Endothelial cell of umbilical vein (primary cell): ENCODE results near the gene SERINC2. TPM values are rescaled to one million over a fixed set of nuclear protein-coding genes. Genes with fewer than 3 reads are reported as not detected.

Source experiments
- BruUV-seq: library from RNA; stranded (reverse); fragments of 400-500 nt; replicated peaks from 2 replicates; lab custom pipeline; 2021; lab: Mats Ljungman, UMichigan
- CTCF ChIA-PET: fragments of 300-600, 350-600 bp; sonication (Branson Sonifier 250); formaldehyde crosslinking; loops from one replicate; lab custom pipeline; 2021; ENCODE audit warnings: antibody characterized with exemption, inconsistent platforms; lab: Charles Lee
- POLR2A ChIA-PET: fragments of 300-600, 350-600 bp; sonication (Branson Sonifier 250); formaldehyde crosslinking; loops from one replicate; lab custom pipeline; 2021; ENCODE audit warnings: antibody characterized with exemption, inconsistent platforms; lab: Charles Lee
- DNase-seq: peaks from one replicate; pipeline ENCODE4 v3.0.0-alpha.2; 2011; ENCODE audit warnings: low read depth, low spot score
- FAIRE-seq: peaks from 2 replicates; lab custom pipeline; 2011; peaks lifted over from hg19 to GRCh38; lab: Jason Lieb, UNC
- H2AFZ ChIP-seq: 2 replicates; pipeline ENCODE4 v1.6.0; 2012; ENCODE audit warnings: low read depth, low read length, control low read depth, inconsistent platforms
- H3K27ac ChIP-seq: 2 replicates; pipeline ENCODE4 v1.5.1; 2011; ENCODE audit warnings: low read depth, mild to moderate bottlenecking, control low read depth, low read length, moderate library complexity; ENCODE audit not compliant: insufficient read depth
- H3K27me3 ChIP-seq, 2 experiments: 2 replicates each; pipeline versions ENCODE4 v1.6.0 to v1.6.1; 2011; ENCODE audit warnings: low read length in 2 of 2, mixed read lengths in 1 of 2; ENCODE audit not compliant: control insufficient read depth in 2 of 2, insufficient read depth in 2 of 2
- H3K36me3 ChIP-seq, 2 experiments: 2 replicates in 1 of 2; 3 replicates in 1 of 2; pipeline ENCODE4 v1.5.1; 2011; ENCODE audit warnings: low read length in 2 of 2, mild to moderate bottlenecking in 1 of 2, moderate library complexity in 1 of 2; ENCODE audit not compliant: control insufficient read depth in 2 of 2, insufficient read depth in 2 of 2; ENCODE audit errors: extremely low read depth in 1 of 2
- H3K4me1 ChIP-seq: 3 replicates; pipeline ENCODE4 v1.5.1; 2011; ENCODE audit warnings: mild to moderate bottlenecking, low read length; ENCODE audit not compliant: control insufficient read depth, insufficient read depth; ENCODE audit errors: extremely low read depth
- H3K4me2 ChIP-seq: 2 replicates; pipeline ENCODE4 v1.6.1; 2011; ENCODE audit warnings: low read length, control low read depth, mixed read lengths; ENCODE audit not compliant: insufficient read depth
- H3K4me3 ChIP-seq, 3 experiments: fragments of 200-600 bp in 1 of 3; sonication (generic), shearing (Covaris generic) in 1 of 3; replicated peaks in 1 of 3; 2 replicates each; pipeline ENCODE4 v1.5.1; 2011 to 2016; ENCODE audit warnings: control low read depth in 3 of 3, low read length in 3 of 3, mild to moderate bottlenecking in 2 of 3, inconsistent platforms in 1 of 3, low read depth in 1 of 3, moderate library complexity in 1 of 3; ENCODE audit not compliant: insufficient read depth in 1 of 3
- H3K79me2 ChIP-seq: 2 replicates; pipeline ENCODE4 v1.6.0; 2012; ENCODE audit warnings: low read length, inconsistent platforms; ENCODE audit not compliant: control insufficient read depth, insufficient read depth
- H3K9ac ChIP-seq: replicated peaks from 2 replicates; pipeline ENCODE3; 2011; ENCODE audit warnings: low read length, control low read depth; ENCODE audit not compliant: insufficient read depth; ENCODE audit errors: extremely low read depth
- H3K9me1 ChIP-seq: replicated peaks from 3 replicates; pipeline ENCODE4 v1.6.0; 2011; ENCODE audit warnings: mild to moderate bottlenecking, low read length; ENCODE audit not compliant: control insufficient read depth, insufficient read depth; ENCODE audit errors: extremely low read depth
- H3K9me3 ChIP-seq: replicated peaks from 2 replicates; pipeline ENCODE4 v1.5.1; 2012; ENCODE audit warnings: low read length, inconsistent platforms; ENCODE audit not compliant: control insufficient read depth, insufficient read depth
- H4K20me1 ChIP-seq: replicated peaks from 2 replicates; pipeline ENCODE3; 2011; ENCODE audit warnings: mild to moderate bottlenecking, low read length; ENCODE audit not compliant: control insufficient read depth, insufficient read depth; ENCODE audit errors: extremely low read depth
- EZH2 ChIP-seq: IDR thresholded peaks from 2 replicates; pipeline ENCODE4 v1.6.1; 2012; ENCODE audit warnings: borderline replicate concordance, low read depth, mild to moderate bottlenecking, moderate library complexity, low read length, inconsistent platforms; ENCODE audit not compliant: severe bottlenecking
- FOS ChIP-seq: IDR thresholded peaks from 2 replicates; pipeline ENCODE4 v1.6.1; 2011; ENCODE audit warnings: mild to moderate bottlenecking, low read length, moderate library complexity, borderline replicate concordance; ENCODE audit not compliant: insufficient read depth
- GATA2 ChIP-seq: IDR thresholded peaks from 2 replicates; pipeline ENCODE4 v1.7.0; 2011; ENCODE audit warnings: low read depth, mild to moderate bottlenecking, moderate library complexity, mixed read lengths, low read length; ENCODE audit not compliant: insufficient read length, insufficient read depth
- JUN ChIP-seq: IDR thresholded peaks from 2 replicates; pipeline ENCODE4 v1.6.1; 2011; ENCODE audit warnings: borderline replicate concordance, low read depth; ENCODE audit not compliant: insufficient read length, insufficient read depth
- MAX ChIP-seq: IDR thresholded peaks from 2 replicates; pipeline ENCODE4 v1.6.1; 2011; ENCODE audit not compliant: insufficient read depth, insufficient read length
- MYC ChIP-seq: IDR thresholded peaks from one replicate; pipeline ENCODE4 v1.6.1; 2011; ENCODE audit warnings: mild to moderate bottlenecking, low read depth, low read length
- POLR2A ChIP-seq: IDR thresholded peaks from 2 replicates; pipeline ENCODE4 v1.6.1; 2012; ENCODE audit warnings: low read depth, mild to moderate bottlenecking, control low read depth, low read length
- POLR2AphosphoS5 ChIP-seq: IDR thresholded peaks from 2 replicates; pipeline ENCODE4 v1.6.1; 2012; ENCODE audit warnings: low read depth, mild to moderate bottlenecking, control low read depth, low read length, moderate library complexity; ENCODE audit not compliant: insufficient read depth
- dilution Hi-C: fragments of 300-500 bp; cut with MboI; formaldehyde crosslinking; loops from one replicate; pipeline ENCODE4 v1.15.0; 2019; ENCODE audit warnings: low sequenced_read_pairs; ENCODE audit not compliant: extremely low pct_ligation_motif_present
- intact Hi-C: fragments of 100-400 bp; cut with micrococcal nuclease; formaldehyde crosslinking; loops from one replicate; pipeline ENCODE4 v1.10.0; 2022
- polyA plus RNA-seq, 4 experiments: library from polyadenylated mRNA; depleted of rRNA in 3 of 4; stranded (reverse) in 3 of 4; unstranded in 1 of 4; fragments of >200 nt; gene quantifications; 2 replicates each; pipeline versions ENCODE4 v1.2.1 to v1.2.3, GENCODE V29; 2011 to 2012; ENCODE audit warnings: missing spikeins in 1 of 4
- total RNA-seq: library from RNA; stranded (reverse); gene quantifications from 2 replicates; pipeline ENCODE4 v1.2.3, GENCODE V29; 2021
- TF ChIP-seq, protein P1 (sequence below), 2 donors: IDR thresholded peaks; 1 replicate in 1 of 2; 2 replicates in 1 of 2; pipeline ENCODE4 v1.5.1; 2011; ENCODE audit warnings: low read length in 2 of 2, mild to moderate bottlenecking in 2 of 2, moderate library complexity in 2 of 2, control low read depth in 1 of 2, inconsistent platforms in 1 of 2, low read depth in 1 of 2; ENCODE audit not compliant: insufficient read depth in 1 of 2; ENCODE audit errors: extremely low read depth in 1 of 2

The SERINC2 gene
- total and polyA plus RNA-seq, 2 donors (not counting 3 experiments of a cell fraction or from before 2014, with no cell fraction given): 19.4 to 34.6 TPM

DNA sequence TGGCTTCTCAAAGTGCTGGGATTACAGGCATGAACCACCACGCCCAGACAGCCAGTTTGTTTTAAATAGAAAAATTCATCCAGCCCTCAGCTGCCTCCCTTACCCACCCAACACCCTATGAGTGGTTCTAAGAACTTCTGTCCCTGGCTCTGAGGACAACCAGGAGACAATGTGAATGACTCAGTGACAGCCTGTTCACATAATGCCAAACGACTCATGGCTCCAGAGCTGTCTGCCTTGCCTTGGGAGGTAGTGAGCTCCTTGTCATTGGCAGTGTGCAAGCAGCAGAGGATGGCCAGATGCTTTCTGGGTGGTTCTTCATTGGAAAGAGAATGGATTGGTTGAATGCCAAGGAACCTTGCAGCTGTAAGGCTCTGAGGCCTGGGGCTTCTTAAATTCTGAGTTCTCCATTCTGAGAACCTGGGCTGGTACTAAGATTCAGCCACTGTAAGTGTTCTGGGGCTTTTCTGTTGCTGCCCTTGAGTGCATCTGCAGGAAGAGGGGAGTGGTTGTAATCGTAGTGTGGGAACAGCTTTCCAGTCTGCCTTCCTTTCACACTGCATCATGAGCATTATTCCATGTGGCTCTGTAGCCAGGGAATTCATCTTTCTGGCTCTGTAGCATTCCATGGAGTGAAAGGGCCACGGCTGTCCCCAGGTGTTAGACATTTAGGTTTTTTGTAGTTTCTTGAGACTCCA is 5.8 kb downstream of the SERINC2 start:
- BruUV-seq: no TSS peak
- H3K9ac ChIP-seq: no peak overlapping the region

More for the DNA sequence above, 5.8 kb downstream of the SERINC2 start:
- H3K79me2 ChIP-seq: no peaks in the 10 kb centered on the region
- H3K4me1 ChIP-seq: peaks cover 4% of the 10 kb centered on the region
- H3K9me1 ChIP-seq: no peaks in the 10 kb centered on the region
- H3K4me2 ChIP-seq: no peak overlapping the region
- FAIRE-seq (no peak), DNase-seq (no peak)
- ChIA-PET POLR2A (interaction anchor here (0.7 kb wide), 1 partner anchor 122 kb away, joined by 4 read pairs; the partner anchor contains the start of genes SNRNP40 and ZCCHC17), CTCF (interaction anchor here (1.5 to 17.5 kb wide), 4 partner anchors 23 to 235 kb away, joined by 3 to 236 read pairs (median 82); no protein-coding TSS in a partner anchor)
- no peaks in the 10 kb centered on the region for H3K27me3 ChIP-seq
- dilution Hi-C loops (no loop called here), intact Hi-C loops (no loop called here)
- H3K36me3 ChIP-seq: no peaks in the 10 kb centered on the region
- no peak overlapping the region for H2AFZ ChIP-seq
- TF ChIP-seq POLR2A: no peak
- no peak for TF ChIP-seq GATA2
- TF ChIP-seq EZH2: no peak
- TF ChIP-seq JUN: no peak
- no peak for TF ChIP-seq MAX
- TF ChIP-seq, protein P1, sequence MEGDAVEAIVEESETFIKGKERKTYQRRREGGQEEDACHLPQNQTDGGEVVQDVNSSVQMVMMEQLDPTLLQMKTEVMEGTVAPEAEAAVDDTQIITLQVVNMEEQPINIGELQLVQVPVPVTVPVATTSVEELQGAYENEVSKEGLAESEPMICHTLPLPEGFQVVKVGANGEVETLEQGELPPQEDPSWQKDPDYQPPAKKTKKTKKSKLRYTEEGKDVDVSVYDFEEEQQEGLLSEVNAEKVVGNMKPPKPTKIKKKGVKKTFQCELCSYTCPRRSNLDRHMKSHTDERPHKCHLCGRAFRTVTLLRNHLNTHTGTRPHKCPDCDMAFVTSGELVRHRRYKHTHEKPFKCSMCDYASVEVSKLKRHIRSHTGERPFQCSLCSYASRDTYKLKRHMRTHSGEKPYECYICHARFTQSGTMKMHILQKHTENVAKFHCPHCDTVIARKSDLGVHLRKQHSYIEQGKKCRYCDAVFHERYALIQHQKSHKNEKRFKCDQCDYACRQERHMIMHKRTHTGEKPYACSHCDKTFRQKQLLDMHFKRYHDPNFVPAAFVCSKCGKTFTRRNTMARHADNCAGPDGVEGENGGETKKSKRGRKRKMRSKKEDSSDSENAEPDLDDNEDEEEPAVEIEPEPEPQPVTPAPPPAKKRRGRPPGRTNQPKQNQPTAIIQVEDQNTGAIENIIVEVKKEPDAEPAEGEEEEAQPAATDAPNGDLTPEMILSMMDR (IDR thresholded peaks at IDR 0.05; ENCODE audit: extremely low read depth in 1 of 2, insufficient read depth in 1 of 2, low read depth in 1 of 2, low read length in 2 of 2): no peak
- TF ChIP-seq FOS: no peak
- no peak for TF ChIP-seq POLR2AphosphoS5
- TF ChIP-seq MYC: no peak
- no peaks in the 10 kb centered on the region for H3K9me3 ChIP-seq
- no peaks in the 10 kb centered on the region for H4K20me1 ChIP-seq
- H3K27ac ChIP-seq: no peak overlapping the region
- no peak overlapping the region for H3K4me3 ChIP-seq
